Liver (tissue), 9 donors: ENCODE data around the gene MVB12B. TPM values are rescaled to one million over a fixed set of nuclear protein-coding genes. Genes with fewer than 3 reads are reported as not detected.

ENCODE experiments used
- DNase-seq: peaks from one replicate; pipeline ENCODE4 v3.0.0-alpha.2; 2017; ENCODE audit warnings: low spot score
- H3K27ac ChIP-seq, 2 donors: one replicate each; pipeline ENCODE4 v1.7.0; 2013; ENCODE audit warnings: inconsistent platforms in 2 of 2, low read length in 2 of 2, control low read depth in 1 of 2, low read depth in 1 of 2, mild to moderate bottlenecking in 1 of 2
- H3K27me3 ChIP-seq, 4 donors: one replicate each; pipeline versions ENCODE4 v1.6.1 to v1.7.0; 2013; ENCODE audit warnings: low read length in 3 of 4, inconsistent platforms in 1 of 4, mild to moderate bottlenecking in 1 of 4, moderate library complexity in 1 of 4; ENCODE audit not compliant: control insufficient read depth in 4 of 4, insufficient read depth in 4 of 4
- H3K36me3 ChIP-seq, 4 donors: one replicate each; pipeline versions ENCODE4 v1.6.1 to v1.7.0; 2013; ENCODE audit warnings: low read length in 3 of 4, mild to moderate bottlenecking in 3 of 4, low read depth in 1 of 4, moderate library complexity in 1 of 4; ENCODE audit not compliant: control insufficient read depth in 4 of 4, insufficient read depth in 3 of 4
- H3K4me1 ChIP-seq, 4 donors: one replicate each; pipeline versions ENCODE4 v1.6.1 to v1.7.0; 2013; ENCODE audit warnings: low read length in 3 of 4, mild to moderate bottlenecking in 3 of 4, moderate library complexity in 1 of 4; ENCODE audit not compliant: control insufficient read depth in 4 of 4, insufficient read depth in 4 of 4
- H3K4me3 ChIP-seq, 3 donors: one replicate each; pipeline versions ENCODE4 v1.6.1 to v1.7.0; 2013; ENCODE audit warnings: low read length in 3 of 3, control low read depth in 1 of 3, low read depth in 1 of 3, mild to moderate bottlenecking in 1 of 3
- H3K9ac ChIP-seq, 2 donors: one replicate each; pipeline ENCODE4 v1.7.0; 2013; ENCODE audit warnings: low read length in 2 of 2, mild to moderate bottlenecking in 2 of 2, moderate library complexity in 2 of 2, control low read depth in 1 of 2, low read depth in 1 of 2
- H3K9me3 ChIP-seq, 4 donors: one replicate each; pipeline versions ENCODE4 v1.6.1 to v1.7.0; 2013; ENCODE audit warnings: low read length in 3 of 4; ENCODE audit not compliant: control insufficient read depth in 4 of 4
- EGR1 ChIP-seq, 2 donors: IDR thresholded peaks; 2 replicates each; pipeline ENCODE4 v1.6.1; 2016 to 2018; ENCODE audit warnings: antibody characterized with exemption in 2 of 2, low read depth in 2 of 2
- FOXA1 ChIP-seq: IDR thresholded peaks from 2 replicates; pipeline ENCODE4 v1.6.1; 2016; ENCODE audit warnings: antibody characterized with exemption
- FOXA2 ChIP-seq: IDR thresholded peaks from 2 replicates; pipeline ENCODE4 v1.6.1; 2016; ENCODE audit warnings: antibody characterized with exemption
- GABPA ChIP-seq, 2 donors: IDR thresholded peaks in 1 of 2; conservative IDR thresholded peaks in 1 of 2; 2 replicates each; pipeline ENCODE4 v1.6.1; 2016; ENCODE audit warnings: antibody characterized with exemption in 2 of 2, mild to moderate bottlenecking in 1 of 2, moderate library complexity in 1 of 2
- HNF4A ChIP-seq, 2 donors: conservative IDR thresholded peaks; 2 replicates each; pipeline ENCODE4 v1.6.1; 2016; ENCODE audit warnings: antibody characterized with exemption in 2 of 2, mild to moderate bottlenecking in 2 of 2
- HNF4G ChIP-seq: IDR thresholded peaks from 2 replicates; pipeline ENCODE4 v1.6.1; 2016; ENCODE audit warnings: antibody characterized with exemption
- JUND ChIP-seq, 2 donors: IDR thresholded peaks; 2 replicates each; pipeline ENCODE4 v1.6.1; 2016; ENCODE audit warnings: antibody characterized with exemption in 2 of 2
- NR2F2 ChIP-seq: IDR thresholded peaks from 2 replicates; pipeline ENCODE4 v1.6.1; 2016; ENCODE audit warnings: antibody characterized with exemption
- RAD21 ChIP-seq, 2 donors: IDR thresholded peaks; 2 replicates each; pipeline ENCODE4 v1.6.1; 2016; ENCODE audit warnings: antibody characterized with exemption in 2 of 2, mild to moderate bottlenecking in 2 of 2
- RXRA ChIP-seq, 2 donors: IDR thresholded peaks; 2 replicates each; pipeline ENCODE4 v1.6.1; 2017 to 2018; ENCODE audit warnings: antibody characterized with exemption in 2 of 2, mild to moderate bottlenecking in 1 of 2
- SP1 ChIP-seq: IDR thresholded peaks from 2 replicates; pipeline ENCODE4 v1.6.1; 2018; ENCODE audit warnings: antibody characterized with exemption, mild to moderate bottlenecking
- TAF1 ChIP-seq: conservative IDR thresholded peaks from 2 replicates; pipeline ENCODE4 v1.6.1; 2016; ENCODE audit warnings: antibody characterized with exemption, mild to moderate bottlenecking
- YY1 ChIP-seq: IDR thresholded peaks from 2 replicates; pipeline ENCODE4 v1.6.1; 2016; ENCODE audit warnings: antibody characterized with exemption, mild to moderate bottlenecking
- WGBS: extraction: QIAGEN DNeasy Blood & Tissue Kit; methylation state at CpG from one replicate; pipeline ENCODE4 v1.1.7; 2013; 5-methylcytosine and 5-hydroxymethylcytosine counted together
- polyA plus RNA-seq, 2 donors: library from polyadenylated mRNA; stranded (reverse) in 1 of 2; unstranded in 1 of 2; fragments of 200-250 nt in 1 of 2; fragments of >200 nt in 1 of 2; fragmentation: Nextera tagmentation in 1 of 2; extraction: Ambion mirVana in 1 of 2; gene quantifications; one replicate each; pipeline versions ENCODE4 v1.2.1 to v1.2.3, GENCODE V29; 2013 to 2015
- total RNA-seq, 2 donors: library from RNA; depleted of rRNA; stranded (reverse); fragments of >200 nt; gene quantifications; one replicate each; pipeline ENCODE4 v1.2.3, GENCODE V29; 2014
- TF ChIP-seq, protein P1 (sequence below): IDR thresholded peaks from 2 replicates; pipeline ENCODE4 v1.6.1; 2016; ENCODE audit warnings: antibody characterized with exemption, mild to moderate bottlenecking
- TF ChIP-seq, protein P2 (sequence below): IDR thresholded peaks from 2 replicates; pipeline ENCODE4 v1.6.1; 2016; ENCODE audit warnings: antibody characterized with exemption
- TF ChIP-seq, protein P3 (sequence below): IDR thresholded peaks from 2 replicates; pipeline ENCODE4 v1.6.1; 2016; ENCODE audit warnings: antibody characterized with exemption
- TF ChIP-seq, protein P4 (sequence below): fragments of 150-350 bp; IDR thresholded peaks from 2 replicates; pipeline ENCODE4 v1.5.1; 2017; ENCODE audit warnings: improper control_type of control experiment, low read depth, low read length; ENCODE audit not compliant: missing input control
- TF ChIP-seq, protein P5 (sequence below): IDR thresholded peaks from 2 replicates; pipeline ENCODE4 v1.6.1; 2016; ENCODE audit warnings: antibody characterized with exemption
- donor health status: healthy.
- donor health status: healthy.
- donor health status: healthy.
- donor health status: healthy.
- donor health status: healthy.

MVB12B gene
- total and polyA plus RNA-seq, 4 donors: 5.3 to 12.4 (median 8.4) TPM

DNA sequence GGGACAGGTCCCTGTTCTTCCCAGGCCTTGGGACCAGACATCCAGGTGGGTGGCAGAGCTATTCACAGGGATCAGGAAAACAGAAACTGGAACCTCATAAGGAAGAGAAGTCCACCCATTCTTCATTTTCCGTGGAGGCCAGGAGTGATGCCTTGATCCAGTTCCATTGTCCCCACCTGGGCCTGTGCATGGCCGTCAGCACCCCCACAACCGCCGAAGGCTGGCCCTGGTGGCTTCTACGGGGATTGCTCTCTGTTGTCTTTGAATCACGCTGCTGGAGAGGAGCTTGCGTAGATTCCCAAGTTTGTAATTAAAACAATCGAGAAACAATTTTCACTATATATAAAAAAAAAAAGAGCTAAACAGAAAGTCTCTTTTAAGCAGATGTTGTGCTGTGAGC, 134.4 kb downstream of the MVB12B start:
- WGBS: 97% methylated on average over 8 of the region's 8 CpGs
- no peak for TF ChIP-seq YY1
- TF ChIP-seq, protein P1, sequence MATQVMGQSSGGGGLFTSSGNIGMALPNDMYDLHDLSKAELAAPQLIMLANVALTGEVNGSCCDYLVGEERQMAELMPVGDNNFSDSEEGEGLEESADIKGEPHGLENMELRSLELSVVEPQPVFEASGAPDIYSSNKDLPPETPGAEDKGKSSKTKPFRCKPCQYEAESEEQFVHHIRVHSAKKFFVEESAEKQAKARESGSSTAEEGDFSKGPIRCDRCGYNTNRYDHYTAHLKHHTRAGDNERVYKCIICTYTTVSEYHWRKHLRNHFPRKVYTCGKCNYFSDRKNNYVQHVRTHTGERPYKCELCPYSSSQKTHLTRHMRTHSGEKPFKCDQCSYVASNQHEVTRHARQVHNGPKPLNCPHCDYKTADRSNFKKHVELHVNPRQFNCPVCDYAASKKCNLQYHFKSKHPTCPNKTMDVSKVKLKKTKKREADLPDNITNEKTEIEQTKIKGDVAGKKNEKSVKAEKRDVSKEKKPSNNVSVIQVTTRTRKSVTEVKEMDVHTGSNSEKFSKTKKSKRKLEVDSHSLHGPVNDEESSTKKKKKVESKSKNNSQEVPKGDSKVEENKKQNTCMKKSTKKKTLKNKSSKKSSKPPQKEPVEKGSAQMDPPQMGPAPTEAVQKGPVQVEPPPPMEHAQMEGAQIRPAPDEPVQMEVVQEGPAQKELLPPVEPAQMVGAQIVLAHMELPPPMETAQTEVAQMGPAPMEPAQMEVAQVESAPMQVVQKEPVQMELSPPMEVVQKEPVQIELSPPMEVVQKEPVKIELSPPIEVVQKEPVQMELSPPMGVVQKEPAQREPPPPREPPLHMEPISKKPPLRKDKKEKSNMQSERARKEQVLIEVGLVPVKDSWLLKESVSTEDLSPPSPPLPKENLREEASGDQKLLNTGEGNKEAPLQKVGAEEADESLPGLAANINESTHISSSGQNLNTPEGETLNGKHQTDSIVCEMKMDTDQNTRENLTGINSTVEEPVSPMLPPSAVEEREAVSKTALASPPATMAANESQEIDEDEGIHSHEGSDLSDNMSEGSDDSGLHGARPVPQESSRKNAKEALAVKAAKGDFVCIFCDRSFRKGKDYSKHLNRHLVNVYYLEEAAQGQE: no peak
- TF ChIP-seq GABPA (IDR thresholded peaks at IDR 0.05 in 1 of 2, conservative IDR thresholded peaks at IDR 0.05 in 1 of 2): no peak
- TF ChIP-seq, protein P2, sequence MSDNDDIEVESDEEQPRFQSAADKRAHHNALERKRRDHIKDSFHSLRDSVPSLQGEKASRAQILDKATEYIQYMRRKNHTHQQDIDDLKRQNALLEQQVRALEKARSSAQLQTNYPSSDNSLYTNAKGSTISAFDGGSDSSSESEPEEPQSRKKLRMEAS: no peak
- no peak for TF ChIP-seq JUND (IDR thresholded peaks at IDR 0.05)
- H3K27me3 ChIP-seq: no peaks in the 10 kb centered on the region

DNA sequence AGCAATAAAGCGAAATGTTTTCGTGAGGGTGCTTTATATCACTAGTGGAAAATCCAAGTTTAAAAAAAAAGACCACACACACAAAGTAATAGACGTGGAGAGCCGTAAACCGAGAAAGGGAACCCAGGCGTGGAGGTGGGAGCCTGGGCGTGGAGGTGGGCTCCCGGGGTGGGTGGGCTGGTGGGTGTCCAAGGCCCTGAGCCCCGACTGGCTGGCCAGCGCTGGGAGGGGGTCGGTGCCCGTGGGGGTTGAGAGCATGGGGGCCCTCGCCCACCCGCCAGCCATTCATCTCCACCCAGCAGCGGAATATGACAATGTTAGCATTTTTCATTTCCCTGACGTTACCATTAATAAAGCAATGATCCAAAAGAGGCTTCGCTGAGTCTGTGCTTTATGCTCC, 135.0 kb downstream of the MVB12B start:
- Histone ChIP-seq H3K36me3 (peaks cover 0 to 4% (median 0%) of the 10 kb centered on the region in 4 donors), H3K27me3 (no peaks in the 10 kb centered on the region), H3K9ac (no peak overlapping the region), H3K4me3 (no peak overlapping the region), H3K4me1 (no peaks in the 10 kb centered on the region), H3K9me3 (no peaks in the 10 kb centered on the region), H3K27ac (no peak overlapping the region)
- TF ChIP-seq FOXA1: no peak
- TF ChIP-seq JUND (IDR thresholded peaks at IDR 0.05): no peak
- TF ChIP-seq TAF1: no peak
- TF ChIP-seq GABPA (IDR thresholded peaks at IDR 0.05 in 1 of 2, conservative IDR thresholded peaks at IDR 0.05 in 1 of 2): no peak
- no peak for TF ChIP-seq RXRA (IDR thresholded peaks at IDR 0.05)
- TF ChIP-seq, protein P3, sequence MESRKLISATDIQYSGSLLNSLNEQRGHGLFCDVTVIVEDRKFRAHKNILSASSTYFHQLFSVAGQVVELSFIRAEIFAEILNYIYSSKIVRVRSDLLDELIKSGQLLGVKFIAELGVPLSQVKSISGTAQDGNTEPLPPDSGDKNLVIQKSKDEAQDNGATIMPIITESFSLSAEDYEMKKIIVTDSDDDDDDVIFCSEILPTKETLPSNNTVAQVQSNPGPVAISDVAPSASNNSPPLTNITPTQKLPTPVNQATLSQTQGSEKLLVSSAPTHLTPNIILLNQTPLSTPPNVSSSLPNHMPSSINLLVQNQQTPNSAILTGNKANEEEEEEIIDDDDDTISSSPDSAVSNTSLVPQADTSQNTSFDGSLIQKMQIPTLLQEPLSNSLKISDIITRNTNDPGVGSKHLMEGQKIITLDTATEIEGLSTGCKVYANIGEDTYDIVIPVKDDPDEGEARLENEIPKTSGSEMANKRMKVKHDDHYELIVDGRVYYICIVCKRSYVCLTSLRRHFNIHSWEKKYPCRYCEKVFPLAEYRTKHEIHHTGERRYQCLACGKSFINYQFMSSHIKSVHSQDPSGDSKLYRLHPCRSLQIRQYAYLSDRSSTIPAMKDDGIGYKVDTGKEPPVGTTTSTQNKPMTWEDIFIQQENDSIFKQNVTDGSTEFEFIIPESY: no peak
- no peak for TF ChIP-seq SP1
- no peak for TF ChIP-seq HNF4G
- TF ChIP-seq FOXA2: no peak
- no peak for TF ChIP-seq HNF4A (conservative IDR thresholded peaks at IDR 0.05)
- no peak for TF ChIP-seq YY1
- TF ChIP-seq, protein P4, sequence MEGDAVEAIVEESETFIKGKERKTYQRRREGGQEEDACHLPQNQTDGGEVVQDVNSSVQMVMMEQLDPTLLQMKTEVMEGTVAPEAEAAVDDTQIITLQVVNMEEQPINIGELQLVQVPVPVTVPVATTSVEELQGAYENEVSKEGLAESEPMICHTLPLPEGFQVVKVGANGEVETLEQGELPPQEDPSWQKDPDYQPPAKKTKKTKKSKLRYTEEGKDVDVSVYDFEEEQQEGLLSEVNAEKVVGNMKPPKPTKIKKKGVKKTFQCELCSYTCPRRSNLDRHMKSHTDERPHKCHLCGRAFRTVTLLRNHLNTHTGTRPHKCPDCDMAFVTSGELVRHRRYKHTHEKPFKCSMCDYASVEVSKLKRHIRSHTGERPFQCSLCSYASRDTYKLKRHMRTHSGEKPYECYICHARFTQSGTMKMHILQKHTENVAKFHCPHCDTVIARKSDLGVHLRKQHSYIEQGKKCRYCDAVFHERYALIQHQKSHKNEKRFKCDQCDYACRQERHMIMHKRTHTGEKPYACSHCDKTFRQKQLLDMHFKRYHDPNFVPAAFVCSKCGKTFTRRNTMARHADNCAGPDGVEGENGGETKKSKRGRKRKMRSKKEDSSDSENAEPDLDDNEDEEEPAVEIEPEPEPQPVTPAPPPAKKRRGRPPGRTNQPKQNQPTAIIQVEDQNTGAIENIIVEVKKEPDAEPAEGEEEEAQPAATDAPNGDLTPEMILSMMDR: no peak
- TF ChIP-seq, protein P2: no peak
- TF ChIP-seq NR2F2: no peak
- TF ChIP-seq RAD21 (IDR thresholded peaks at IDR 0.05): no peak
- TF ChIP-seq, protein P1: no peak
- TF ChIP-seq EGR1 (IDR thresholded peaks at IDR 0.05; ENCODE audit: low read depth in 2 of 2): no peak
- TF ChIP-seq, protein P5, sequence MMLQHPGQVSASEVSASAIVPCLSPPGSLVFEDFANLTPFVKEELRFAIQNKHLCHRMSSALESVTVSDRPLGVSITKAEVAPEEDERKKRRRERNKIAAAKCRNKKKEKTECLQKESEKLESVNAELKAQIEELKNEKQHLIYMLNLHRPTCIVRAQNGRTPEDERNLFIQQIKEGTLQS: no peak
- no peak for DNase-seq
- WGBS: 97% methylated on average over 17 of the region's 17 CpGs

More for the DNA sequence above, 134.4 kb downstream of the MVB12B start:
- no peak for DNase-seq
- no peak overlapping the region for H3K9ac ChIP-seq
- H3K36me3 ChIP-seq: peaks cover 0 to 6% (median 0%) of the 10 kb centered on the region in 4 donors
- H3K9me3 ChIP-seq: no peaks in the 10 kb centered on the region
- no peak overlapping the region for H3K4me3 ChIP-seq
- H3K27ac ChIP-seq: no peak overlapping the region
- H3K4me1 ChIP-seq: no peaks in the 10 kb centered on the region
